GM18858 (cell line): ENCODE results near the gene BNIP1.
"Not testable (repeated sequence)": the region's sequence is repeated elsewhere in the genome, so short reads cannot be mapped to it uniquely, and the experiment has no call there.

Experiments used
- ATAC-seq: cut with Tn5 transposase; IDR thresholded peaks from one replicate; pipeline ENCODE4 v1.9.1; 2021; ENCODE audit not compliant: unreplicated experiment

Gene BNIP1, protein sequence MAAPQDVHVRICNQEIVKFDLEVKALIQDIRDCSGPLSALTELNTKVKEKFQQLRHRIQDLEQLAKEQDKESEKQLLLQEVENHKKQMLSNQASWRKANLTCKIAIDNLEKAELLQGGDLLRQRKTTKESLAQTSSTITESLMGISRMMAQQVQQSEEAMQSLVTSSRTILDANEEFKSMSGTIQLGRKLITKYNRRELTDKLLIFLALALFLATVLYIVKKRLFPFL

DNA sequence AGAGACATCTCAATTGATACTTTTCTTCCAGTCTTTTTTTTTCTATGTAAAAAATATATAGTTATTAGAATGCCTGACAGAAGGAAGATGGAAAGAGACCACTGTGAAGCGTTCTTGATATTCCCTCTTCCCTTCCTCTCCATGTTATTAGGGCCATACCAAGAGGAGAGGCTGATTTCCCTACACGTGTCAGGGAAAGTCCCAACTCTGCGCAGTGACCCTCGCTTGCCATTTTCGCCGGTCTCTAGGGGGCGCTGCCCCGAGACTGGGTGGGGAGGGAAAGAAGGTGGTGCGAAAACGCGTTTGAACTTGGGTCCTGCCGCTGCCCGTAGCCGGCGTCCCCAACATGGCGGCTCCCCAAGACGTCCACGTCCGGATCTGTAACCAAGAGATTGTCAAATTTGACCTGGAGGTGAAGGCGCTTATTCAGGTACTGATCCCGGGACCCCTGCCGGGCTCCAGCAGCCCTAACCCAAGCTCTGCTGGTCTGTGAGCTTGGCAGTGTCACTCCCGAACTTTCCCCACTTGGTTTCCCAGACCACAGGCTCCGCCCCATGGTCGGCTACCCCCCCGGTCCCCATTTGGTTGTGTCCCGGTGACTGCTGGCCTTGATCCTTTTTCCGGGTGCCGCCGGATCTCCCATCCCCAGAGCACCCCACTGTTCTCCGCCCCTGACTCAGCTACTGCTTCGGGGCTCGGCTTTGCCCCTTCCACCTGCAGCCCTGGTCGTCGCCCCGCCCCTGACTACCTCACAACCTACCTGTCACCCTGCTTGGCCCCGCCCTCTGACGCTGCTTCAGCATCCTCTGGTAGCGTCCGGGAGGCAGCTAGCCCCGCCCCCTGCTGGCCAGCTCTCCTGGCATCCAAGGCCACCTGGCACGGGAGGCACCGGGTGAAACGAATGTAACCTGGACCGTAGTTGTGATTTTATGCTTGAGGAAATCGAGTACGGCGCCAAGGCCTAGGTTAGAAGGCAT lies at the start of gene BNIP1:
TSS of gene BNIP1 (plus strand) at position 332 of the 977 bp plus-strand sequence. CDS start at position 347, 15 bp downstream.
- peak; percentile 70 for ATAC-seq

DNA sequence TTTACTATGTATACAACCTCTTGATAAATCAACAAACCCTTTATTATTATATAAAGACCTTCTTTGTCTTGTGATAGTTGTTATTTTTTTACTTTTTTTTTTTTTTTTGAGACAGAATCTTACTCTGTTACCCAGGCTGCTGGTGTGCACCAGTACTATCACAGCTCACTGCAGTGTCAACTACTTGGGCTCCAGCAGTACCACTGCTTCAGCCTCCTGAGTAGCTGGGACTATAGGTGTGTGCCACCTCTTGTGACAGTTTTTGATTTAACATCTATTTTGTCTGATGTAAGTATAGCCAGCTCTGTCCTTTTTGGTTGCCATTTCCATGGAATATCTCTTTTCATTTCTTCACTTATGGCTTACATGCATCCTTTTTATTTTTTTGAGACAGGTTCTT lies 45.5 kb upstream of the BNIP1 start:
- no peak for ATAC-seq

DNA sequence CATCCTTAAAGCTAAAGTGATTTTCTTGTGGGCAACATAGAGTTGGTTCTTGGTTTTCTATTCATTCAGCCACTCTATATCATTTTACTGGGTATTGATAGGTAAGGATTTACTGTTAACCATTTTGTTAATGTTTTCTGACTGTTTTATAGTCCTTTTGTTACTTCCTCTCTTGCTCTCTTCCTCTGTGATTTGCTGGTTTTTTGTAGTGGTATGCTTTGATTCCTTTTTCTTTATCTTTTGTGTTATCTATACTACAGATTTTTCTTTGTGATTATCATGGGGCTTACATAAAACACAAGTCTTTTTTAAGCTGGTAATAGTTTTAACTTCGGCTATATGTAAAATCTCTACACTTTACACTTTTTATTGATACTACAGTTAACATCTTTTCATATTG lies 44.9 kb upstream of the BNIP1 start:
- no peak for ATAC-seq

DNA sequence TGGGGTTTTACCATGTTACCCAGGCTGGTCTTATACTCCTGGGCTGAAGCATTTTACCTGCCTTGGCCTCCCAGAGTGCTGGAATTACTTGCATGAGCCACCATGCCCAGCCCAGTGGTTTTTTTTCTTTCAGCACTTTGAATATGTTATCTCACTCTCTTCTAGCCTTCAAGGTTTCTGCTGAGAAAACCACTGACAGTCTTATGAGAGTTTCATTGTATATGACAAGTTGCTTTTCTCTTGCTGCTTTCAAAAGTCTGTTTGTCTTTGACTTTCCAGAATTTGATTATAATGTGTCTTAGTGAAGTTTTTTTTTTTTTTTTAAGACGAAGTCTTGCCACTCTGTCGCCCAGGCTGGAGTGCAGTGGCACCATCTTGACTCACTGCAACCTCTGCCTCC lies 43.1 kb upstream of the BNIP1 start:
- ATAC-seq = no peak

DNA sequence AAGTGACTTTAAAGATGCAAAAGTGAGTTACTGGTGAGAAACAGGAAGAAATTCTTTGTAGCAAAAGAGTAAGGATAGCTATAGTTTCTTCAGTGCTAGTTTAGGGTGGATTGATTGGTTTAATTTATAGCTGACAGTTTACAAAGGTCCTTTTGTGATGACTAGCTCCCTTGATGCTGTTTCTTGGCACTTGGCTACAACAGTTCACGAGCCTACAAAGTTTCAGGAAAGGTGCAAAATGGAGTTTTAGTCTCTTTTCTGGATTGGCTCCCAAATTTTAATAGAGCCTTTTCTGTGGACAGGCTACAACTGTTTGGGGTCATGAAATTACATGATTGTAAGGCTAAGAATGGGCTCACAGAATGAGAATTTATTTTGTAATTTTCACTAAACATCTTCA lies 40.9 kb upstream of the BNIP1 start:
- no peak for ATAC-seq

DNA sequence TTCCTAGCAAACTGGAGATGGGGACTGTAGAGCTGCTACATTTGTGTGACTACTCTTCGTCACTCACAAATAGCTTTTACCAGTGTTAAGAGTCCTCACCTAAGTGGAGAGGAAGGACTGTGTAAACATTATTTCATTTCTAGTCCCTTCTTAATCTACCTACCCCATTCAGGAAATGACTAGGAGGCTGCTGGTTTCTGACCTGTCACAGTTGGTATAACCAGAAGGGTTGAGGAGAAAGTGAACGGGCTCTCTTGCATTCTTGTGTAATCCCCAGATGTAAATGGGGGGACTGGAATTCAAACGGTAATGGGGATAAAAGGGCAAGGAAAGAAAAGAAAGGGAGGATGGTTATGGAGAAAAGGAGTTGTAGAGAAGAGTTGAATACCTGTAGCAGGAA lies 35.4 kb upstream of the BNIP1 start:
- ATAC-seq = no peak

GRCh38 chr5:173114536-173114935 lies 29.8 kb upstream of the BNIP1 start:
- ATAC-seq = no peak

DNA sequence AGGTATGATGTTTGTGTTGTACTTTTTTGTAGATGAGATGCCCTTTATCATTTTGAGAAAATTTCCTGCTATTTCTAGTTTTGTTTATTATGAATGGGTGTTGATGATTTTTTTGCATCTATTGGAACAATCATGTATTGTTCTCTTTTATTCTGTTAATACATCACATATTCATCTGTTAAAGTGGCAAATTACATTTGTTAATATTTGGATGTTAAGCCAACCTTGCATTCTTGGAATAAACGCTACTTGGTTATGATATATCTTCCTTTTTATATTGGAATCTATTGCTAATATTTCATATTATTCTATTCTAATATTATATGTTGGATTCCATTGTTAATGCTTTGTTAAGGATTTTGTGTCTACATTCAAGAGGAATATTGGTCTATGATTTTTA lies 24.6 kb upstream of the BNIP1 start:
- ATAC-seq = no peak

DNA sequence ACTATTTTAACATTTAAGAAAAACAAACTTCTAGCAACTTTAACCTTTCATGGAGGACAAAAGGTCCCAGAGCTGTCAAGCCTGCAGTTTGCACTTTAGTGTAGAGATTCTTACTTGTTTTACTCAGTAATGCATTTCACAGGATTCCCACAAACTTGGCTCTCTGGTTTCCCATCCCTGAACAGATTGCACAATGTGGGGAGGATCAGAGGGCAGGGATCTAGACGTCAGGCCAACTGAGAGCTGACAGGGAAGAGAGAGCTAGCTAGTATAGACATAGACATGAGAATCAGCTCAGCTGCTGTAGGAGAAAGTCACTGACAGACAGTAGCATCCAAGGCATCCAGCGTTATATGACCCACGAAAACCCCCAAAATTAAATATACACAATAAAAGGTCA lies 20.9 kb upstream of the BNIP1 start:
- ATAC-seq = no peak

GRCh38 chr5:173132166-173132565 lies 12.2 kb upstream of the BNIP1 start:
- not testable (repeated sequence) for ATAC-seq

DNA sequence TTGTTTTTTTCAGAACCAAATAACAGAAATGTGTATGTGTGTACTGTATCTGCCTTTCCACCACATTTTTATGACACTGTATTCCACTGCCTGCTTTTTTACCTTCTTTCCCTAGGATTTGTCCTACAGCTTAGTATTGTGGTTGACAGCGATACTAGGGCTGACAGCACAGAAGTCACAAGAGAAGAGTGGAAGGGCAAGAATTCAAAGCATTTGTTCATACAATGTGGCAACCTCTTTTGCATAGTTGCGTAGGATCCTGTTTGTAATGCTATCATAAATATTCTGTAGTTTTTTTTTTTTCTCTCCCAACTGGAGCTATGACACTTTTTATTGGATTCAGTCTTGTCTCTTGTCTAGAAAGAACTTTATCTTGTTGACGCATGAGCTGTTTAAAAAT lies 5.6 kb upstream of the BNIP1 start:
- no peak for ATAC-seq

- no peak for ATAC-seq
These were observed 4.7 kb upstream of the BNIP1 start for GRCh38 chr5:173139631-173140030.

- ATAC-seq = no peak
These were observed 3.6 kb upstream of the BNIP1 start for GRCh38 chr5:173140769-173141168.

- no peak for ATAC-seq
These were observed 764 bp upstream of the BNIP1 start for GRCh38 chr5:173143567-173143966.

- ATAC-seq = no peak
These were observed 4.0 kb downstream of the BNIP1 start for GRCh38 chr5:173148354-173148753.

DNA sequence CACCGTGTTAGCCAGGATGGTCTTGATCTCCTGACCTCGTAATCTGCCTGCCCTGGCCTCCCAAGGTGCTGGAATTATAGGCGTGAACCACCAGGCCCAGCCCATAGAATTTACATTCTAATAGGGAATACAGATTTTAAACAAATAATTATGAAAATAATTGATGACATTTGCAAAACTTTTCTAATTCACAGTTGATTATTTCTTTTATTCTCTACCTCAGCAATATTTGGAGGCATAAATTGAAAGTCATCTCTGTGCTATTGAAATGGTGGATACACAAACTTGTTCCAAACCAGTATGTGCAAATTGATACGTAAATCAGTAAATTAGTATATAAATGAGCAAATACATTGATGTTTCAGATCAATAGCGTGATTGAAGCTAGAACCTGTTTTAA lies 8.2 kb downstream of the BNIP1 start:
- ATAC-seq = no peak

DNA sequence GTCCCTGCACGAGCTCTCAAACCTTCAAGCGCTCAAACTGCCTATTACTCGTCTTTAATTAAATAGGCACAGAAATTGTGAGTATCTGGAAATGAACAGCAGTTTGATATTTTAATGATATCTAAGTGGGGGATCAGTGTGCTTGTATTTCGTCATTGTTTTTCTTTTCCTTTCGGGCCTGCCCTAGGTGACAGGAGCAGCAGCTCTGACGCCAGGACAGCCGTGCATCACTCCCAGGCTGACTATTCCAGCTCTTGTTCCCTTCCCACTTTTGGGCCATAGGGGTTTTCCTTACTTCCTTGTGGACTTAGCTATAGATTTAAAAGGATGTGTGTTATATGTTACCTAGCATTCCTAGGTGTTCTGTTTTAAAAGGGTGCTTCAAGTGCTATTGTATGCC lies 9.5 kb downstream of the BNIP1 start:
- no peak for ATAC-seq

DNA sequence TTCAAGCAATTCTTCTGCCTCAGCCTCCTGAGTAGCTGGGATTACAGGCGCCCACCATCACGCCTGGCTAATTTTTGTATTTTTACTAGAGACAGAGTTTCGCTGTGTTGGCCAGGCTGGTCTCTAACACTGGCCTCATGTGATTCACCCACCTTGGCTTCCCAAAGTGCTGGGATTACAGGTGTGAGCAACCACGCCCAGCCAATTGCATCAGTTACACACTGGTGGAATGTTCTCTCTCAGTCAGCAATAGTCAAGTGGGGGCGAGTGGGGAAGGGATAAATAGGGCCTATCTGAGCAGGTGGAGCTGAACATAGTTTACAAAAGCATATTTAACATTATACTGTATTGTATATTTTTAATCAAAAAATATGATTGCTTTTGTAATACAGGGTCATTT lies 10.3 kb downstream of the BNIP1 start:
- not testable (repeated sequence) for ATAC-seq

GRCh38 chr5:173155912-173156311 lies 11.6 kb downstream of the BNIP1 start:
- no peak for ATAC-seq

- ATAC-seq = no peak
These were observed 14.0 kb downstream of the BNIP1 start for GRCh38 chr5:173158366-173158765.

DNA sequence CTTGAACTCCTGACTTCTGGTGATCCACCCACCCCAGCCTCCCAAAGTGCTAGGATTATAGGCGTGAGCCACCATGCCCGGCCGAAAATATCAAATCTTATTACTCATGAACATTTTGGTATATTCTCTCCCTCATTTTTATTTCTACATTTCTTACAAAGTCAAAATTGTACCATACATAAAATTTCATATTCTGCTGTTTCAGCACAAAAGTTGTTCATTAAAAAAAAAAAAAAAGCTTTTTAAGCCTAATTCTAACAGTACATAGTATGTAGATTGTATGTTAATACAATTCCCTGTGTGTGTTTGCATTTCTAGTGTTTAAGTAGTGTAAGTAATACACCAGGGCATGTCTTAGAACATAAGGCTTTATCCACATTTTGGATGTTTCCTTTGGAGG lies 14.9 kb downstream of the BNIP1 start:
- ATAC-seq = no peak

DNA sequence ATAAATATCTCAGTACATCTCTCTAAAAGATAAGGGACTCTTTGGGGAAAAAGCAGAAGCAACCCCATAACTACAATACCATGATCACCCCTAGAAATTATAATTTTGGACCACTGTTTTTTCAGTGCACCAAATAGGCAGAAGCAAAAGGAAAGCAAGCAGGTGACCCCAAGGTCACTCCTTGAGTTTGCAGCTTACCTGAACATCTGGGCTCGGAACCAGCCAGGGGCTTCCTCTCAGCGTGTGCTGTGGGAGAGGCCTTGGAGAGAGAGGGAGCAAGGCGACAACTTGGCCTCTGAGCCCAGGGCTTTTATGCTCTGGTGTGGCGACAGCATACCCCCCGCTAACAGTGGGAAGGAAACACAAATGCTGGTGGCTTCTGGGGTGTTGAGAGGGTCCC lies 16.8 kb downstream of the BNIP1 start:
- no peak for ATAC-seq
